NCI-H128 (cell line): Measurements from ENCODE around the gene TMEM259.

ENCODE experiments used
- DNase-seq: peaks from one replicate; lab custom pipeline; 2025; ENCODE audit not compliant: unreplicated experiment; lab: John Stamatoyannopoulos, UW

TMEM259 gene

GRCh38 chr19:1020868-1021425 is at the start of gene TMEM259:
Gene TMEM259 (minus strand): TSS chr19:1021123. CDS start chr19:1020996, 127 bp downstream.
- DNase-seq = peak; percentile 88

- DNase-seq = no peak
Observed at GRCh38 chr19:1070576-1070930, 49.6 kb upstream of the TMEM259 start.

DNA sequence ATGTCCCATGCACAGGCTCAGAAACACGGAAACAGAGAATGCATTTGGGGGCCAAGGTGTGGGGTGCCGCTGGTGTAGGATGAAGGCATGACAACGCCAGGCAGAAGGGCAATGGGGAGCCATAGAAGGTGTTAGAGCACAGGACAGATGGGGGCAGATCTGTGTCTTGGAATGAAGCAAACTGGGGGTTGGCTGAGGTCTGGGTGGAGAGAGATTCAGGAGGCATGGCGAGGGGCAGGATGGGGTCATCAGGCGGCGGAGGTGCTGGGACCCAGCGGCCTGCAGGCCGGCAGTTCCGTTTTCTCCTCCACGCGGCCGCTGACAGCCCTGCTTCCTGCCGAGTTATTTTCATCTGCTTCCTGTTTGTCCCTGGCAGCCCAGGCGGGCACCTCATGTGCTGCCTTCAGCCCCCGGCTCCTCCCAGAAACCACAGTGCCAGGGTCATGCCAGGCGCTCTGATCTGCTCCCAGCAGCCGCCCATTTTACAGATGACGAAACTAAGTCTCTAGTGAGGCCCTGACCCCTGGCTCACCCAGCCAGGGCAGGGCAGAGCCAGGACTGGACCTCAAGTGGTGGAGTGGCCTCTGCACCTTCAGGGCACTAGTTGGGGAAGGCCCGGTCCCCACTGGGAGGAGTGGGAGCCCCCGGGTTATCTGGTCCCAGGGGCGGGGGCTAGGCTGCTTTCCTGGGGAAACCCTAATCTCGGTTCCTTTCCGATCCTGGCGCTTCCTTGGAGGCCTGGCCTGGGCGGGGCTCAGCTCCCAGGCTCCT is 48.3 kb upstream of the TMEM259 start:
- no peak for DNase-seq

- no peak for DNase-seq
Observed at GRCh38 chr19:1068009-1069001, 47.4 kb upstream of the TMEM259 start.

- no peak for DNase-seq
Observed at GRCh38 chr19:1067341-1067957, 46.5 kb upstream of the TMEM259 start.

GRCh38 chr19:1066748-1067340 is 45.9 kb upstream of the TMEM259 start, which contains the start of gene ARHGAP45:
Gene ARHGAP45 (plus strand): TSS chr19:1067167. CDS start chr19:1067406, 239 bp downstream.
- DNase-seq = no peak

DNA sequence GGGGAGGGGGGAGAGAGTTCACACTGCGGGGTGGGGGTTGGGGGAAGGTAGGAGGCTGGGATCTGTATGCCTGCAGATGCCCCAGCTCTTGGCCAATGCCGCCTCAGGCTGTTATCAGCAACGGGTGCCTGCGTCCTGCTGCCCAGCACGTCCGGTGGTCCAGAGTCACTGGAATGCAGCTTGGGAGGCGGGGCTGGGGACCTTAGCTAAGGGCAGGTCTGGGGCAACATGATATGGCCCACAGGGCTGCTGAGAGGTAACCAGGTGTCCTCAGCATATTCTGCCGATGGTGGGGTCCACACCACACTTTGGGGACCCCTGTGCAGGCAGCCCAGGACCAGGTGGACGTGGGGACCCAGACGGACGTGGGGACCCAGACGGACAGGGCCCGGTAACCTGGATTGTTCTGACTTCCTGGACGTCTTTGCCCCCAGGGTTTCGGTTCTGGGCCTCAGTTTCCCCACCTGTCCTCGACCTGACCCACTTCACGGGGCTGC is 45.4 kb upstream of the TMEM259 start:
- no peak for DNase-seq

DNA sequence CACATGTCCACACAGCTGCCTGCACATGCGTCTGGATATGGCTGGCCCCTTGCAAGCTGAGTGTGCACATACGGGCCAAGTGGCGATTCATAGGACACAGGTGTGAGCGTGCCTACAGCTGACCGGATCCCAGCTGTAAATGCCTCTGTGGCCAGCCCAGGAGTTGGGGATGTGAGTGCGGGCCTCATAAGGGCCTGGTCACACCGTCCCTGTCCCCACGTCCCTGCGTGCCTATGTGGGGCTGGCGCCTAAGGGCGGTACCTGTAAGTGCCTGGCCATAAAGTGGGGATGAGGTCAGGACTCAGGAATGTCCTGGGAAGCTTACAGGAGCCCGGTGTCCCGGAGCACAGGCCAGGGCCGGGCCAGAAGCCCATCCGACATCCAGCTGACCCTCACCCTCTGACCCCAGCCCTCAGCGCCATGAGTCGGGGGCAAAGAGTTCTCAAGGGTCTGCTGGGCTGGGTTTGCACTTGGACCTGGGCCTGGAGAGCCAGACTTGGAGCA is 44.7 kb upstream of the TMEM259 start:
- no peak for DNase-seq

DNA sequence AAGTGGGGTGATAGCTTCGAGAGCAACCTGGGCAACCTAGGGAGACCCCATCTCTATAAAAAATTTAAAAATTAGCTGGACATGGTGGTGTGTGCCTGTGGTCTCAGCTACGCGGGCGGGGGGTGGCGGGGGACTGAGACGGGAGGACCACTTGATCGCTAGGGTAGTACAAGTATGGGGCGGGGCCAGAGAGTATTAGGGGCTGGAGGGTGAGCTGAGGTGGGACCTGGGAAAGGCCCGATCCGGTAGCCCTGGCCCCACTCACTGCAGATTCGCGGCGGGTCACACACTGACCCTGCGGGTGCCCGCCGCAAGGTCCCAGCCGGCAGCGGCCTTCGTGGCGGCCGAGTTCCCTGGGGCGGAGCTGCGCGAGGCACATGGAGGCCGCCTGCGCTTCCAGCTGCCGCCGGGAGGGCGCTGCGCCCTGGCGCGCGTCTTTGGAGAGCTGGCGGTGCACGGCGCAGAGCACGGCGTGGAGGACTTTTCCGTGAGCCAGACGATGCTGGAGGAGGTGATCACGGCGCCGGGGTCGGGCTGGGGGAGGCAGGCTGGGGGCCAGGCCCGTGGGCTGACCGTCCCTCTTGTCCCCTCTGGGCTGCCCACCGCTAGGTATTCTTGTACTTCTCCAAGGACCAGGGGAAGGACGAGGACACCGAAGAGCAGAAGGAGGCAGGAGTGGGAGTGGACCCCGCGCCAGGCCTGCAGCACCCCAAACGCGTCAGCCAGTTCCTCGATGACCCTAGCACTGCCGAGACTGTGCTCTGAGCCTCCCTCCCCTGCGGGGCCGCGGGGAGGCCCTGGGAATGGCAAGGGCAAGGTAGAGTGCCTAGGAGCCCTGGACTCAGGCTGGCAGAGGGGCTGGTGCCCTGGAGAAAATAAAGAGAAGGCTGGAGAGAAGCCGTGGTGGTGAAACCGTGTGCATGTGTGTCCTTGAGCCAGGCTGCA is 44.0 kb upstream of the TMEM259 start:
- no peak for DNase-seq

DNA sequence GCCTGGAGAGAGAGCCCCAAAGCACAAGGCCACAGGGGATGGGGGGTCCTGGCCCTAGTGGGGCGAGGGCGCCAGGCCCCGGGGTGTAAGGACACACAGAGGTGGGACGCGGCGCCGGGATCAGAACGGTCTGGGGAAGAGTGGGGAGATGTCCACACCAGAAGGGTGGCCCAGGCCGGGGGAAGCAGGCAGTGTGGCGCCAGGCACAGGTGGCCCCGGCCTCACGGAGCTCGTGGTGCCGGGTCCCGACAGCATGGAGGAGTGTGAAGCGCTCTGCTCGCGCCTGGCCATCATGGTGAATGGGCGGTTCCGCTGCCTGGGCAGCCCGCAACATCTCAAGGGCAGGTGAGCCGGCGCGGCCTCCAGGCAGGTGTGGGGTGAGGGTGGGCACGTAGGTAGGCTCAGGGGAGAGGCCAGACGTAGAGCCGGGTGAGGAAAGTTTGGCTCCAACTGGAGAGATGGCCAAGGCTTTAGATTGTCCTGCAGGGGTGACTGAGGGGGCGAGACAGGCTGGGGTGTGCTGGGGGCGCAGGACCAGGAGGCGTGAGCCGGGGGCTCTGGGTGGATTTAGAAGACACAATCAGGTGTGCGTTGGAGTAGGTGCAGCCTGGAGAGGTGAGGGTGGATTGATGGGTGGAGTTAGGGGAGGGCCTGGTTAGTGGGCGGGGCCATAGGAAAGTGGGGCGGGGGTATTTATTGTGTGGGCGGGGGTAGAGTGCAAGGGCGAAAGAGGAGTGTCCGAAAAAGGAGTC is 43.2 kb upstream of the TMEM259 start:
- no peak for DNase-seq

DNA sequence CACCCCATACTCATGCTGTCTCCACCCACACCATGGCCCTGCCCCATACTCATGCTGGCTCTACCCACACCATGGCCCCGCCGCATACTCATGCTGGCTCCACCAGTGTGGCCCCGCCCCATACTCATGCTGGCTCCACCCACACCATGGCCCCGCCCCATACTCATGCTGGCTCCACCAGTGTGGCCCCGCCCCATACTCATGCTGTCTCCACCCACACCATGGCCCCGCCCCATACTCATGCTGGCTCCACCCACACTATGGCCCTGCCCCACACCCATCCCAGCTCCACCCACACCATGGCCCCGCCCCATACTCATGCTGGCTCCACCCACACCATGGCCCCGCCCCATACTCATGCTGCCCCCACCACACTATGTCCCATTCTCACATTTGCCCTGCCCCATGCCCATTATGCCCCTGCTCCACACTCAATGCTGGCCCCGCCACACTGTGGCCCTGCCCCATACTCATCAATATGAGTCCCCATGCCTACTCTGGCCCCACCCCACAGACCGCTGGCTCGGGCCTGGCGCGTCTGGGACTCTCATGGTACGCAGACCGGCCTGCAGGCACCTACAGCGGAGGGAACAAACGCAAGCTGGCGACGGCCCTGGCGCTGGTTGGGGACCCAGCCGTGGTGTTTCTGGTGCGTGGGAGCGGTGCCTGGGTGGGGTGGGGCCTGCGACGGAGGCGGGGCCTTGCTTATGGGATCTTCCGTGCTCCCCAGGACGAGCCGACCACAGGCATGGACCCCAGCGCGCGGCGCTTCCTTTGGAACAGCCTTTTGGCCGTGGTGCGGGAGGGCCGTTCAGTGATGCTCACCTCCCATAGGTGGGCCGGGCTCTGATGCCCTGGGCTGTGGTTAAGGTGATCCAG is 42.3 kb upstream of the TMEM259 start:
- no peak for DNase-seq

DNA sequence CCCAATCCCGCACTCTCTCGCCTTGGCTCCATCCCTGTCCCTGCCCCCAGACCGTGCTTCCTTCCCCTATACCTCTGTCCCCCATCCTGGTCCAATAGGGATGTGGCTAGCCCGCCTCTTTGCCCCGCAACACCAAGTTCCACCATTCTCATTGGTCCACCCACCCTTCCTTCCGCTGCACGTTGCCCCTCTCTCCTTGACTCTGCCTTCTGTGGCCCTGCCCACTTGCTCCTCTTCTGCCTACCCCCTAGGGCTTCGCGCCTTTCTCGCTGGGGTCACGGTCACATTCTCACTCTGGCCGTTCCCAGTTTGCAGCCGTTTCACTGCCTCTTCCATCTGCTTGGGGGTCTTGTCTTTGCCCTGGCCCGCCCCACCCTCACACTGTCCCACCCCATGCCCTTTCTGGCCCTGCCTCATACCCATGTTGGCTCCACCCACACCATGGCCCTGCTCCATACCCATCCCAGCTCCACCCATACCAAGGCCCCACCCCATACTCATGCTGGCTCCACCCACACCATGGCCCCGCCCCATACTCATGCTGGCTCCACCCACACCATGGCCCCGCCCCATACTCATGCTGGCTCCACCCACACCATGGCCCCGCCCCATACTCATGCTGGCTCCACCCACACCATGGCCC is 41.6 kb upstream of the TMEM259 start:
- no peak for DNase-seq

- no peak for DNase-seq
Observed at GRCh38 chr19:1061987-1062386, 41.1 kb upstream of the TMEM259 start.

- DNase-seq = no peak
Observed at GRCh38 chr19:1060689-1061088, 39.8 kb upstream of the TMEM259 start.

DNA sequence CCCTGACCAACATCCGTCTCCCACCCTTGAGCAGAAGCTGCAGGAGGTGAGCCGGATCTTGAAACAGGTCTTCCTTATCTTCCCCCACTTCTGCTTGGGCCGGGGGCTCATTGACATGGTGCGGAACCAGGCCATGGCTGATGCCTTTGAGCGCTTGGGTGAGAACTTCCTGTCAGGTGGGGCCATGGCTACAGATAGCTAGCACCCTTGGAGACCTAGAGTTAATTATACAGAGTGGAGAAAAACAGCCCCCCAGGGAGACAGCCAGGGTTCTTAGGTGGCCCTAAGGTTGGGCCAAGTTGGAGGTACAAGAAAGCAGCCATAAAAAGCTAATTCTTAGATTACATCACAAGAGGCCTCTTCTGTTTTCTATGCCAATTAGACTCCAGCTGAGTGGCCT is 37.2 kb upstream of the TMEM259 start:
- DNase-seq = no peak

DNA sequence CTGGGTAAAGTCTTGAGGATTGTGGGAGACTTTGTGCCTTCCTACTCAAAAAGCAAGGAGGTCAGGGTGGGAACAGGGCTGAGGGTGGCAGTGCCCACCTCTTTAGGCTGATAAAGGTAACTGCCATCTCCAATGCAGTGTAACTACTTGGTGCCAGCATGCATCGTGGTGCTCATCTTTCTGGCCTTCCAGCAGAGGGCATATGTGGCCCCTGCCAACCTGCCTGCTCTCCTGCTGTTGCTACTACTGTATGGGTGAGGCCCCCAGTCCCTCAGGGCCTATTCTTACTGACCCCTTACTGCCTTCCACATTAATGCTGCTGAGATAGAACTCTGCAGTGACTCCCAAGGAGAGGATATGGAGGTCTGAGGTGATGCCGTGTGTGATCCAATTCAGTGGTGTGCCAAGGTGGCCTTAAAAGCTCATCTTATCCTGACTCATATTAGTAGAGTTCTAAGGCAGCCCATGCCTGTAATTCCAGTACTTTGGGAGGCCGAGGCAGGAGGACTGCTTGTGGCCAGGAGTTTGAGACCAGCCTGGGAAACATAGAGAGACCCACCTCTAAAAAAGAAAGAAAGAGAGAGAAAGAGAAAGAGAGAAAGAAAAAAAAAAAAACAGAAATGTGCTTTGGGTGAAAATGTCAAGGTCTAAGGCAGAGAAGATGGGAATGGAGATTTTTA is 36.4 kb upstream of the TMEM259 start:
- DNase-seq = no peak
